HG03103 (cell line): ENCODE data around the gene MUC4.
"Not testable (repeated sequence)": the region's sequence is repeated elsewhere in the genome, so short reads cannot be mapped to it uniquely, and the experiment has no call there.

ENCODE experiments used
- ATAC-seq: cut with Tn5 transposase; IDR thresholded peaks from one replicate; pipeline ENCODE4 v1.9.1; 2021; ENCODE audit warnings: low read depth; ENCODE audit not compliant: unreplicated experiment

The MUC4 gene

GRCh38 chr3:195794708-195795107 lies 17.0 kb downstream of the MUC4 start:
- ATAC-seq = no peak

GRCh38 chr3:195792621-195793020 lies 19.1 kb downstream of the MUC4 start:
- ATAC-seq = not testable (repeated sequence)

- no peak for ATAC-seq
These were observed 20.8 kb downstream of the MUC4 start for GRCh38 chr3:195790901-195791300.

GRCh38 chr3:195788711-195789581 lies 22.8 kb downstream of the MUC4 start:
- ATAC-seq = no peak

GRCh38 chr3:195785781-195786405 lies 25.8 kb downstream of the MUC4 start:
- ATAC-seq = not testable (repeated sequence)

- not testable (repeated sequence) for ATAC-seq
These were observed 27.7 kb downstream of the MUC4 start for GRCh38 chr3:195784031-195784430.

GRCh38 chr3:195781236-195781635 lies 30.5 kb downstream of the MUC4 start:
- not testable (repeated sequence) for ATAC-seq

GRCh38 chr3:195777975-195778374 lies 33.8 kb downstream of the MUC4 start:
- no peak for ATAC-seq

GRCh38 chr3:195774917-195775316 lies 36.8 kb downstream of the MUC4 start:
- no peak for ATAC-seq

- no peak for ATAC-seq
These were observed 37.7 kb downstream of the MUC4 start for GRCh38 chr3:195773956-195774537.

- ATAC-seq = no peak
These were observed 40.0 kb downstream of the MUC4 start for GRCh38 chr3:195771646-195772300.

GRCh38 chr3:195770841-195771645 lies 40.7 kb downstream of the MUC4 start:
- ATAC-seq = not testable (repeated sequence)

GRCh38 chr3:195770081-195770840 lies 41.5 kb downstream of the MUC4 start:
- no peak for ATAC-seq

GRCh38 chr3:195769551-195769950 lies 42.2 kb downstream of the MUC4 start:
- ATAC-seq = no peak

GRCh38 chr3:195768831-195769303 lies 42.9 kb downstream of the MUC4 start:
- no peak for ATAC-seq

- ATAC-seq = no peak
These were observed 43.3 kb downstream of the MUC4 start for GRCh38 chr3:195768414-195768813.

- no peak for ATAC-seq
These were observed 43.9 kb downstream of the MUC4 start for GRCh38 chr3:195767792-195768191.

GRCh38 chr3:195766671-195767070 lies 45.1 kb downstream of the MUC4 start:
- no peak for ATAC-seq

- no peak for ATAC-seq
These were observed 46.6 kb downstream of the MUC4 start for GRCh38 chr3:195764961-195765706.
